ENCODE results near the gene RFNG.

The RFNG gene

DNA sequence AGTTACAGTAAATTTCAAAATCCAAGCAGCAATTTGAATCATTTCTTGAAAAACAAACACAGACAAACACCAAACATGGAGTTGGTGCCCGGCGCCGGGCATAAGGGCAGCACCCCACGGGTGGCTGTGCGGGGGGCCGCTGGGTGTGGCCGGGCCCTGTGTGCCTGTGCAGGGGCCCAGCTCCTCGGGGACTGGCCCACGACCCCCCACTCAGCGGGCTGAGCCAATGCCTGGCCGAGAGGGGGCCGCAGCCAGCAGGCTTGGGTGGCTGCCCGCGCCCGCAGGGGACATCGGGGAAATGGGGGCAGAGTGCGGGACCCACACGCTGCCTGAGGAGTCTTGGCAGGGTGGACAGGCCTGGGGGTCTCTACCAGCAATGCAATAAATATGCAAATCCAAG is 26.8 kb upstream of the RFNG start:
- in situ Hi-C loops (cut with MboI; ENCODE audit: low sequenced_read_pairs), result no loop called here

GRCh38 chr17:82077617-82078358 is 26.2 kb upstream of the RFNG start:
- in situ Hi-C loops (cut with MboI; ENCODE audit: low sequenced_read_pairs), result no loop called here

DNA sequence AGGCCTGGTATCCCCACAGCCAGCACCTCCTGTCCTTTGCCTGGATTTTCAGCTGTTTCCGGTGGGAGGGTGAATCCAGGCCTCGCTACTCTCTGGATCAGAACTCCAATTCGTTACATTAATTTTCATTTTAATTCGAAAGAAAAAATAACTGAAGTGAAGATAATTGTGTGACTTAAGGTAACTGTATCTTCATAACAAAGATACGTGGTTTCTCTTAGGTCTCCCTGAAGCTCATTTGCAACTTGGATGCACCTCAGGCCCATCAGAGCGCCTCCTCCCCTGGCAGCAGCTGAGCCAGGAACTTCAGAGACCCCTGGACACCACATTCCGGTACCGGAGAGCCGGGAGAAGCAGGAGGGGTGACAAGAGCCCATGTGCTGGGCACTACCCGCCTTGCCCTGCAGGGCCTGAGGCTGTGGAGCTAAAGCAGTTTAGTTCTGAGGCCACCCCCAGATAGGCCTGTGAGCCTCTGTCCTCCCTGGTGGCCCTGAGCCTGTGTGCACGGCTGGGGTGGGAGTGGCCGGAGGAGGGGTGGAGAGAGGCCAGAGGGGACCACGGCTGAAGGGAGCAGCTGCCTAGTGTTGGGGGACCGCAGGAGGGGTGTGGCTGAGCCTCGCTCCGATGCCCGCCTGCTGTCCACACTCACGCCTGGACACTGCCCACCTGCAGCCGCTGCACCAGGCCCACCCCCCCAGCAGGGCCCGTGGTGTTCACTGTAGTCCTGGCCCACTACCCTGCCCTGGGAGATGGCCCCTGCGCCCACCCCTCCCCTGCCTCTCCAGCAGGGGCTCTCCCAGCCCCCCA is 25.4 kb upstream of the RFNG start:
- in situ Hi-C loops (cut with MboI; ENCODE audit: low sequenced_read_pairs), result no loop called here

GRCh38 chr17:82076018-82076784 is 24.6 kb upstream of the RFNG start:
- in situ Hi-C loops (cut with MboI; ENCODE audit: low sequenced_read_pairs), result no loop called here

DNA sequence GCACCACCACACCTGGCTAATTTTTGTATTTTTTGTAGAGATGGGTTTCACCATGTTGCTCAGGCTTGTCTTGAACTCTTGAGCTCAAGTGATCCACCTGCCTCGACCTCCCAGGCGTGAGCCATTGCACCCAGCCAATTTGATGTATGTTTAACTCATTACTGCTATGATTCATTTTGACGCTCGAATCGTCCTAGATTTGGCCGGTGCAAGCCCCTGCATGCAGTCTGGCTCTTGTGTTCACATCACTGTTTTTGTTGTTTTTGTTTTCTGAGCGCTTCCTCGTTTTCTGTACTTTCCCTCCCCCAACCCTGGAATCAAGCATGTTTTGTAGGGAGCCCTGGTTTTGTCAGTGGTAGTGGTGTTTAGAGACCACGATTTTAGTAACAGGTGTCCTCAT is 21.8 kb upstream of the RFNG start:
- in situ Hi-C loops (cut with MboI; ENCODE audit: low sequenced_read_pairs), result no loop called here

- in situ Hi-C loops (cut with MboI; ENCODE audit: low sequenced_read_pairs), result no loop called here
Observed at GRCh38 chr17:82072827-82073226, 21.2 kb upstream of the RFNG start.

DNA sequence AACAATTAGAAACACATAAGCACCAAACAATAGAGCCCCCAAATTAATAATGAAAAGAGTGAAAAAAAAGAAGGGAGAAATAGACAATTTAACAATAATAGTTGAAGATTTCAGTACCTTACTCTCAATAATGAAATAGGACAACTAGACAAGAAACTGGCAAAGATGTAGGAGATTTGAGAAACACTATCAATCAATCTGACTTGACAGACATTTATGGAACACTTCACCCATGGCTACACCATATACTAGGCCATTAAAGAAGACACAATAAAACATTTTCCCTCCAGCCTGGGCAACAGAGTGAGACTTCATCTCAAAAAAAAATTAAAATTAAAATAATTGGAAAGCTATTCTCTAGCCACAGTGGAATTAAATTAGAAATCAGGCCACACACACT is 19.0 kb upstream of the RFNG start:
- in situ Hi-C loops (cut with MboI; ENCODE audit: low sequenced_read_pairs), result no loop called here

GRCh38 chr17:82065638-82066303 is 14.2 kb upstream of the RFNG start, which contains the start of gene DUS1L:
TSS of gene DUS1L (minus strand) at chr17:82065804. CDS start at chr17:82065059, 745 bp downstream.
- in situ Hi-C loops (cut with MboI; ENCODE audit: low sequenced_read_pairs), result no loop called here

- in situ Hi-C loops (cut with MboI; ENCODE audit: low sequenced_read_pairs), result no loop called here
Observed at GRCh38 chr17:82065193-82065637, 13.6 kb upstream of the RFNG start.

DNA sequence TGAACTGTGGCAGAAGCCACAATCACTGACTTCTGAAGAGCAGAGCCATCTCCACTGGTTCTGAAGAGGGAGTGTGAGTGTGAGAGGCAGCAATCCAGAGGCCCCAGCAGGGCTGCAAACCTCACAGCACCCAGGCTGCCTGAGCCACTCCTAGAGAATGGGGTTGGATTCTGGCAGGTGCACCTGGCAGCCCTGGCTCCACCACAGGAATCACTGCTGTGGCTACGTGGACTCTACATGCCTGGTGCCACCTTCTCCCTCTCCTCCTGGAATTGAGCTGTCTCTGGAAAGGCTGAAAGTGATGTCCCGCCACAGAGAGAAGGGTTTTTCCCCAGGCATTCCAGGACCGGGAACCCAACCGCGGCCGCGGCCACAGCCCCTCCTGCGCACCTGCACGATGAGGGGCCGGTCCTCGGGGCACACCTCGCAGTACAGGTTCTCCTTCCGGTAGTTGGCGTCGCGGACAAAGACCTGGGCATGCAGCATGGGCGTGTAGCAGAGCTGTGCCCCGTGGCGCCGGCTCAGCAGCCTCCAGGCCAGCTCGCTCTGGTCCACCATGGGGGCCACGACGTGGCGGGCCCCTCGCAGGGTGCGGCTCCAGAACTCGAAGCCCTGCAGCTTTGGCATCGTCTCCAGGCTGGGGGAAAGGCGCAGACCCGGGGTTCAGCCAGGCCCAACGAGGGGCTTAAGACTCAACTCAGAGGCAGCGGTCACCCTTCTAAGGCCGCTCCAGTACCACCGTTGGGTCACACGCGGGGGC is 13.0 kb upstream of the RFNG start:
- in situ Hi-C loops (cut with MboI; ENCODE audit: low sequenced_read_pairs), result no loop called here

DNA sequence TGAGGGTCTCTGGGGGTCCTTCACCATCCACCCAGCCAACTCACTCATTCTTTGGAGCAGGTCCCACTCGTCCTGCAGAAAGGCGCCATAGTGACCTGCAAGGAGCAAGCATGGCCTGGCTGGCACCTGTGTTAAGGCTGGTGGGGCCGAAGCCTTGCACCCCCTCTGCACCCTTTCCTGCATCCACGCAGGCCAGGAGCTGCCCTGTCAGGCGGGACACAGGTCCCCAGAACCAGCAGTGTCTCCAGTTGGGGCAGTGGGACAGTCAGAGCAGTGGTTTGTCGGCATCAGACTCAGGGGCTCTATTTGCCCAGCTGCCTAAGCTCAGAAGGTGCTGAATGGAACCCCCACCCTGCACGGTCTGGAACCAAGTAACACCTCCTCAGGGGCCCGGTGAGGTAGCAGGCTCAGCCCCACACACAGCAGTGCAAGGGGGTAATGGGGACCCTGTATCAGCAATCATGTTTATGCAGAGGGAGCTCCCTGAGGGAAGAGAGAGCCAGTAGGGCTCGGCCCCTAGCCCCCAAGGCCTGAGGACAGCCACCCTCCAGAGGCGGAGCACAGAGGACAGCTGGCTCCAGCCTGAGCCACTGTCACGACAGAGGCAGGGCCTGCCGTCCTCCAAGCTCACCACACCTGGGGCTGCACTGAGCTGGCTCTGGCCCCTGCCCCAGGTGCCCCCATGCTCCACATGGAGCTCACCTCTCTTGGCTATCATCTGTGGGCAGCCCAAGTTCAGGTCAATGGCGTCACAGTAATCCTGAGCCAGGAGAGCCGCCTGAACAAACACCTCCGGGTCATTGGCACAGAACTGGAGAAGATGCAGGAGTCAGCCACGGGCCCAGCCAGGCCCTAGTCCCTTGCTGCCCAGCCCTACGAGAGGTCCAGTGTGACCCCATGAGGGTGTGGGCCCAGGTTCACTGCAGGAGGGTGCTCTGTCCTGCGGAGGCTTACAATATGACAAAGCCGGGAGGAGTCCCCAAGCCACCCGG is 12.1 kb upstream of the RFNG start:
- in situ Hi-C loops (cut with MboI; ENCODE audit: low sequenced_read_pairs), result no loop called here

DNA sequence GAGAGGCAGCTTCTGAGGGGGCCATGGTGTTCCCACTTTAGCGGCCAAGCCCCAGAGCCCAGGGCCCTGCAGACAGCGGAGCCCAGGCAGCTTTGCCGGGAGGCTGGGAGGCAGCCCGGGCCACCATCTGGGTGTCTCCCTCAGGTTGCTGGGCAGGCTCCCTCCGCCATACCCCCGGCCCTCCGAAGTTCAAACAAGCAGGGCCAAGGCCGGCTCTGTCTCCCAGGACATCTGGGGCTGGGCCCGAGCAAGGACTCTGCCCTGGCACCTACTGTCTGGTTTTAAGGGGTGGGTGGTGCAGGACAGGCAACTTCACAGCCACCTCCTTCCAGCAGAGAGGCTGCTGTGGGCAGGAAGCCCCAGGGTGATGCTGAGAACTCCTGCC is 11.4 kb upstream of the RFNG start:
- in situ Hi-C loops (cut with MboI; ENCODE audit: low sequenced_read_pairs), result no loop called here

- in situ Hi-C loops (cut with MboI; ENCODE audit: low sequenced_read_pairs), result no loop called here
Observed at GRCh38 chr17:82062076-82062983, 10.7 kb upstream of the RFNG start.

- in situ Hi-C loops (cut with MboI; ENCODE audit: low sequenced_read_pairs), result no loop called here
Observed at GRCh38 chr17:82061047-82061925, 9.7 kb upstream of the RFNG start.

- in situ Hi-C loops (cut with MboI; ENCODE audit: low sequenced_read_pairs), result no loop called here
Observed at GRCh38 chr17:82060614-82061013, 9.0 kb upstream of the RFNG start.

DNA sequence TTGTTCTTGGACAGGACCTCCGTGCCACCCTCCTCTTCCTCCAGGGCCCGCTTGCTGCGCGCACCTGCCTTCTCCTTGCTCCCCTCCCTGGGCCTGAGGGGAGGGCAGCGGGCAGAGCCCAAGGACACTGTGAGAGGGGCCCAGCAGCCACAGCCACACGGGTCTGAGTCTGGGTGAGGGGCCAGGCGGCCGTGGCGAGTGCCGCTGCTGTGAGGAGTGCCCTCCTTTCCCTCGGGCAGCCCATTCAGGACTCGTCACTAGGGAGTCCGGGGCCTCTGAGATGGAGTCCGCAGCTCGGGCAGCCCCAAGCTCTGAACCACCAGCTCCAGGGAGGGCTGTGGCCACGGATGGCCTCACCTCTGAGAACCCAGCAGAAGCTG is 8.4 kb upstream of the RFNG start:
- in situ Hi-C loops (cut with MboI; ENCODE audit: low sequenced_read_pairs), result no loop called here
